Hippocampal formation (tissue), 2 donors: ENCODE measurements around the gene SGSM2.
"Not testable (repeated sequence)": the region's sequence is repeated elsewhere in the genome, so short reads cannot be mapped to it uniquely, and the experiment has no call there.

Experiments
- DNase-seq, 2 donors: peaks; one replicate each; lab custom pipeline; 2025; lab: John Stamatoyannopoulos, UW

Gene SGSM2

DNA sequence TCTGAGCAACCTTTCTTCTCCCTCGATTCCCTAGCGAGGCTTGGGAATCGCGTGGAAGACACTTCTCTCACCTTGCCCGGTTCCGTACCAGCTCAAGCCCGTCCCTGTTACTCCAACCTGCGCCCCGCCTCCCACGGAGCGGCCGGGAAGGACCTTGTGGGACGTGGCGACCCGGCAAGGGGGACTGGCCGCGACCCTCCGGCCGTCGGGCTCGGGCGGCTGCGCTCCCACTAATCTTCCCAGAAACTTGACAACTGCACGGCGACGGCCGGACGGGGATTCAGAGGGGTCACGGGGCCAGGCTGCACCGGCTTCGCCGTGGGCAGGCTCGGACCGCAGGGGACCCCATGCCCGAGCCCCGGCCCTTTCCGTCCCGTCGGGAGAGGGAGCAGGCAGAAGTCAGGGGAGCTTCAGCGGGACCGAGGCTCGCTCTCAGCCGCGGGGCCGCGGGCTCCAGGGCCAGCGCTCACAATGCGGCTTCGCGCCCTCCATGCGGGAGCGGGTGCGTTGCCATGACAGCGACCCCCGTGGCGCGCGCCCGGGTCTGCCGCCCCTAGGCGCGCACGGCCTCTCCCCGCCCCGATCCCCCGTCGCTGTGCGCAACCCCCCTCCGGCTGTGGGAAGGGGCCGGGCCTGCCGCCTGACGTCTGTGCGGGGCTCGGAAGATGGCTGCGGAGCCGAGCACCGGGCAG lies at the start of gene SGSM2:
Gene SGSM2 (plus strand): TSS at position 650 of the 692 bp plus-strand sequence. CDS start 188 bp downstream, outside the sequence.
- peak; percentile 37 to 51 for DNase-seq

GRCh38 chr17:2289878-2290478 lies 47.3 kb upstream of the SGSM2 start:
- DNase-seq, result no peak

DNA sequence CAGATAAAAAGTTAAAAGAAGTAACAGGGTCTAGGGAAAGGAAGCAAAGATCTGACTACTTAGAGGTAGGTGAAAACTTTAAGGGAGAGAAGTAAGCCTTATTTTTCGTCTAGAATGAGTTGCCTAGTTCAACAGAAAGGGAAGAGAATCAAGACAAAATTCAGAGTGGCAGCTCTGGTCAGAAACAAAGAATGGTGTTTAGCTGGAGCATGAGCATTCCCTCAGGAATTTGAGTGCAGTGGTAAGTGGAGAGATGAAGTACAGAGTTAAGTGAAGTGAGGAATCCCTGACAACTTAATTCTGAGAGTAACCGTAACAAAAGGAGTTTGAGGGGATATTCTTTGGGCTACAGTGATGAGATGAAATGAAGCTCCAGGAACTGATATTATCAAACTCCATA lies 45.2 kb upstream of the SGSM2 start:
- DNase-seq, result no peak

GRCh38 chr17:2295575-2295974 lies 41.7 kb upstream of the SGSM2 start:
- DNase-seq, result no peak

- no peak for DNase-seq
Measured at GRCh38 chr17:2297023-2297422, 40.3 kb upstream of the SGSM2 start.

DNA sequence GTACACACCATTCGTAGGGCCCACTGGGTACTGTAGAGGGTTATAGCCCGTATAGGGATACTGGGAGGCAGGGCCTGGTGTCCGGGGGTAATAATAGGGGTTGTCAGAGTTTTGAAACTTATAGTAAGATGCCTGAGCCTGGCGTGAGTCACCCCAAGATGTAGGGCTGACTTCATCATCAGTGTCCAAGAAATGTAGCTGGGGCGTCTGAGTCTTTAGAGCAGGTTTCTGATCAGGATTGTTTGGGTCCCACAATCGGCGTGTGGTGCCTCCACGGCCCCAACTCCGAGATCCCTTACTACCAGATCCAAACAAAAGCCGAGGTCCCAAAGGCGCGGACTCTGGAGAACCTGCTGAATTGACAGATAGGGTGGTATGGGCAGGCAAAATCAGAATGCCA lies 38.2 kb upstream of the SGSM2 start:
- no peak for DNase-seq

DNA sequence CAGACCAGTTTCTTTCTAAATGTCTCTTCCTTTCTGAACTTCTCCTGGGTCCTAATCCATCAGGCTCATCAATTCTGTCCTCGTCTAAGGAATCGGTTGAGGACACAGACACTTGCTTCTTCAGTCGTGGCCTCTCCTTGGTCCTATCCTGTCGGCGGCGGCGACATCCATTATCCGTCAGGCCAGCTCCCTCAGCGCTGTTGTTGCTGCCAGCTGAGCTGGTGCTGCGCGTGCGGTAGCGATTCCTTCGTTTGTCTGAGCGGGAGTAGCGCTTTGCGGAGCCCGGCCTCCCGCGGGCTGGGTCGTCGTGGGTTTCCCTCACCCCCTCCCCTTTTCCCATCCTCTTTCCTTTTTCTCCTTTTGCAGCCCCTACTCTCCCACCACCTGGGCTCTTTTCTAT lies 37.5 kb upstream of the SGSM2 start:
- DNase-seq, result no peak

- no peak for DNase-seq
Measured at GRCh38 chr17:2302778-2303203, 34.5 kb upstream of the SGSM2 start.

- peak; percentile 83 to 87 for DNase-seq
Measured at GRCh38 chr17:2303204-2304188, 33.8 kb upstream of the SGSM2 start, which contains the start of the genes SMG6 and SRR. Gene SMG6 (minus strand): TSS chr17:2303785. CDS start chr17:2303720, 65 bp downstream. Gene SRR (plus strand): TSS chr17:2303950. CDS start chr17:2315561, 11,611 bp downstream.

GRCh38 chr17:2304931-2305330 lies 32.4 kb upstream of the SGSM2 start:
- no peak for DNase-seq

- DNase-seq, result no peak
Measured at GRCh38 chr17:2309338-2310154, 27.8 kb upstream of the SGSM2 start.

- DNase-seq, result no peak
Measured at GRCh38 chr17:2312736-2313135, 24.6 kb upstream of the SGSM2 start.

GRCh38 chr17:2316916-2317205 lies 20.4 kb upstream of the SGSM2 start:
- DNase-seq, result not testable (repeated sequence)

DNA sequence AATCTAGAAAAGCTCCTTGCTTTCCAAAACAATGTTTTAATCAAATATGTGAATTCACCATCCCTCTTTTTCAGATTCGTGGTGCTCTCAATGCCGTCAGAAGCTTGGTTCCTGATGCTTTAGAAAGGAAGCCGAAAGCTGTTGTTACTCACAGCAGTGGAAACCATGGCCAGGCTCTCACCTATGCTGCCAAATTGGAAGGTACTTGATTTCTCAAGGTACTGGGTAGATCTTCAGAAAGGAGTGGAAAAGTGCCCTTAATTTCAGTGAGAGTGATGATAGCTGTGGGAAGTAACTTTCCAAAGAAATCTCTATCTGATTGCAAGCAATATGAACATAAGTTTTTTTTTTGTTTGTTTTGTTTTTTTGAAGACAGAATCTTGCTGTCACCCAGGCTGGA lies 19.5 kb upstream of the SGSM2 start:
- DNase-seq, result no peak

- DNase-seq, result no peak
Measured at GRCh38 chr17:2319051-2319450, 18.2 kb upstream of the SGSM2 start.

DNA sequence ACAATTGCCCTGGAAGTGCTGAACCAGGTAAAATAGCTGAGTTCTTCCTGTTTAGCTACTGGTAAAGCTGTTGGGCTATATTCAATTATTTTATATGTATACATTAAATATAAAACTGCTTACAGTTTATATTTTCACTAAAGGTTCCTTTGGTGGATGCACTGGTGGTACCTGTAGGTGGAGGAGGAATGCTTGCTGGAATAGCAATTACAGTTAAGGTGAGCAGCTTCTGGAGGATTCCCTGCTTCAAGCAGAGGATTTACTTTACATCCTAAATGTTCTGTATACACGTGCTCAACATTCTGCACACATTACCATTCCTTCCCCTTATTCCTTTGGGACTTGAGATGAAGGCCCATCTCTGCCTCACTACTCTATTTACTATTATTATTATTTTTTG lies 15.9 kb upstream of the SGSM2 start:
- DNase-seq, result no peak

GRCh38 chr17:2323629-2324314 lies 13.5 kb upstream of the SGSM2 start:
- no peak for DNase-seq

GRCh38 chr17:2331303-2331702 lies 6.0 kb upstream of the SGSM2 start:
- no peak for DNase-seq

DNA sequence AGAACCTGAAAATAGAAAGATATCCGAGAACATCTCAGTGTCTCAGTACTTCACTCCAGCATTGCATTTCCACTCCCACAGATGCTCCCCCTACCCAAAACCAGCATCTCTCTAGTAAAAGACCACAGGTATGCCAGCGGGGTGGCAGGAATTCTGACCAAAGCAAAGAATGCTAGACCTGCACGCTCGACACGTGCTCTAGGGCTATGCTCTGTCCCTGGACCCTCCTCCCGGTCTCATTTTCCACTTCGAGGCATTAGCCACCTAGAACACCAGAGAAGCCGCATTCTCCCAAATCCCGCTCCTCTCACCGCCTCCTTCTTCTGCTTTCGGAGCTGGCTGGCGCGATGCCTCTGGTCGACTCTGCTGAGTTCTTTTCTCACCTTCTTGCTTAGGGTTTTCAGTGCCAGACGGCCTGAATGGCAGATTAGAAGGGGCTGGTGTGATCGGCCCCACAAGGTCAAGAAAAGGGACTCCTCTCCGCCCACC lies 1.5 kb upstream of the SGSM2 start:
- DNase-seq, result no peak

GRCh38 chr17:2336215-2336851 lies 968 bp upstream of the SGSM2 start, which contains the start of gene TSR1:
Gene TSR1 (minus strand): TSS chr17:2336457. CDS start chr17:2336427, 30 bp downstream.
- DNase-seq, result peak; percentile 83 to 85
